HFF-Myc (cell line): ENCODE results near the gene INCA1.

Experiments used
- DNase-seq: peaks from one replicate; pipeline ENCODE4 v3.0.0-alpha.2; 2011; ENCODE audit warnings: low read depth; ENCODE audit errors: extremely low read depth
- H3K4me3 ChIP-seq: replicated peaks from 2 replicates; pipeline ENCODE4 v1.5.1; 2011; ENCODE audit warnings: low read depth, mild to moderate bottlenecking, control low read depth, low read length
- CTCF ChIP-seq: IDR thresholded peaks from 2 replicates; pipeline ENCODE4 v1.5.1; 2012; ENCODE audit warnings: mild to moderate bottlenecking, low read depth, low read length, control low read depth; ENCODE audit errors: missing control alignments

Gene INCA1

GRCh38 chr17:5027299-5027698 is 30.0 kb upstream of the INCA1 start:
- no peak overlapping the region for H3K4me3 ChIP-seq
- no peak for TF ChIP-seq CTCF
- no peak for DNase-seq

- TF ChIP-seq CTCF: no peak
- no peak for DNase-seq
- H3K4me3 ChIP-seq: no peak overlapping the region
Observed at GRCh38 chr17:5024604-5025003, 27.3 kb upstream of the INCA1 start.

GRCh38 chr17:5023588-5024147 is 26.3 kb upstream of the INCA1 start:
- no peak overlapping the region for H3K4me3 ChIP-seq
- no peak for TF ChIP-seq CTCF
- no peak for DNase-seq

GRCh38 chr17:5022171-5022711 is 24.9 kb upstream of the INCA1 start:
- TF ChIP-seq CTCF: no peak
- no peak for DNase-seq
- no peak overlapping the region for H3K4me3 ChIP-seq

GRCh38 chr17:5020502-5021023 is 23.2 kb upstream of the INCA1 start:
- DNase-seq: no peak
- no peak for TF ChIP-seq CTCF
- no peak overlapping the region for H3K4me3 ChIP-seq

GRCh38 chr17:5019475-5019956 is 22.2 kb upstream of the INCA1 start:
- no peak for DNase-seq
- TF ChIP-seq CTCF: peak; percentile 19
- no peak overlapping the region for H3K4me3 ChIP-seq
